Left ventricle myocardium inferior (tissue), 1 donor: ENCODE results near the gene XYLT1. TPM values are rescaled to one million over a fixed set of nuclear protein-coding genes. Genes with fewer than 3 reads are reported as not detected.

Experiments used
- DNase-seq: peaks from one replicate; pipeline ENCODE4 v3.0.0-alpha.2; 2020
- H3K27ac ChIP-seq: fragments of 200-600 bp; replicated peaks from 2 replicates; pipeline ENCODE4 v1.8.0; 2021
- H3K27me3 ChIP-seq: fragments of 200-600 bp; 2 replicates; pipeline ENCODE4 v1.8.0; 2021; ENCODE audit warnings: low read depth
- H3K36me3 ChIP-seq: fragments of 200-600 bp; 2 replicates; pipeline ENCODE4 v1.8.0; 2021
- H3K4me1 ChIP-seq: fragments of 200-600 bp; 2 replicates; pipeline ENCODE4 v1.8.0; 2021
- H3K4me3 ChIP-seq: fragments of 200-600 bp; 2 replicates; pipeline ENCODE4 v1.8.0; 2021; ENCODE audit warnings: mild to moderate bottlenecking, moderate library complexity
- H3K9me3 ChIP-seq: fragments of 200-600 bp; replicated peaks from 2 replicates; pipeline ENCODE4 v1.8.0; 2021
- CTCF ChIP-seq: fragments of 200-600 bp; IDR thresholded peaks from 2 replicates; pipeline ENCODE4 v1.8.0; 2021; ENCODE audit warnings: antibody characterized with exemption, mild to moderate bottlenecking, borderline replicate concordance
- intact Hi-C: fragments of 100-400 bp; cut with micrococcal nuclease; formaldehyde crosslinking; loops from one replicate; pipeline ENCODE4 v1.11.0; 2022
- total RNA-seq: library from RNA; stranded (reverse); fragmentation: NEBNext Ultra II Directional; extraction: Animal tissue kit (Norgen Biotek cat#: 25700); gene quantifications from one replicate; pipeline ENCODE4 v1.2.1, GENCODE V29; 2021
- donor health status: DM: no; HTN: yes; CAD: no; lungs with severe emphysema.

Gene XYLT1
- total RNA-seq, 1 donor from 2014 or later, result 1.4 TPM

DNA sequence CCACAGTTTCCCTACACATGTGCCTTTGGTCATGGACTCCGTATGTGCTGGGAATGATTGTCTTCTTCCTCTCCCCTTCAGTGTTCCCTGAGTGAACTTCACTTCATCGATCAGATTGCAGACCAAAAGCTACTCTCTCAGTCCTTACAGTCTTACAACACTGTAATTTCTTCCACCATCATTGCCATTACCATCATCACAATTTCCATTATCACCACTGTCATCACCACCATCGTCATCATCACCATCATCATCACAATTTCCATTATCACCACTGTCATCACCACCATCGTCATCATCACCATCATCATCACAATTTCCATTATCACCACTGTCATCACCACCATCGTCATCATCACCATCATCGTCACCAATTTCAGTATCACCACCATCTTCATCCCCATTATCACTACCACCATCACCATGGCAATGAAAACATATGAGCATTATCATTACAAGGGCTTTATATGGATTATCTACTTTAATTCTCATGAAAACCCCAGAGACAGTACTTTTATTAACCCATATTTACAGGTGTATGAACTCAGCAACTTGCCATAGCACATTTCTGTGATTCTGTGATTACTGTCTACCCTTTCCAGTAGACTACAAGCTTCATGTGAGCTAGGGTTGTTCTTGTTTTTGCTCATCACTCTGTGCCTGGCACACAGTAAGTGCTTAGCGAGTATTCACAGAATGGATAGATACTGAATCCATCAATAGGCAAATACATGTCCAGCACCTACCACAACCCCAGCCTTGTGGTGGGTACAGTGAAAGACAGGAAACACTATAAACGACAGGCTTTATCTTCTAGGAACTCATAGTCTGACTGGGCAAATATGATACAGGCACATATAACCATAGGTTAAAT is 327.0 kb downstream of the XYLT1 start:
- Histone ChIP-seq H3K9me3 (no peaks in the 10 kb centered on the region), H3K27ac (no peak overlapping the region), H3K4me3 (no peak overlapping the region), H3K4me1 (no peaks in the 10 kb centered on the region), H3K36me3 (no peaks in the 10 kb centered on the region), H3K27me3 (peaks cover 4% of the 10 kb centered on the region)
- intact Hi-C loops, result no loop called here
- no peak for TF ChIP-seq CTCF
- DNase-seq, result no peak

DNA sequence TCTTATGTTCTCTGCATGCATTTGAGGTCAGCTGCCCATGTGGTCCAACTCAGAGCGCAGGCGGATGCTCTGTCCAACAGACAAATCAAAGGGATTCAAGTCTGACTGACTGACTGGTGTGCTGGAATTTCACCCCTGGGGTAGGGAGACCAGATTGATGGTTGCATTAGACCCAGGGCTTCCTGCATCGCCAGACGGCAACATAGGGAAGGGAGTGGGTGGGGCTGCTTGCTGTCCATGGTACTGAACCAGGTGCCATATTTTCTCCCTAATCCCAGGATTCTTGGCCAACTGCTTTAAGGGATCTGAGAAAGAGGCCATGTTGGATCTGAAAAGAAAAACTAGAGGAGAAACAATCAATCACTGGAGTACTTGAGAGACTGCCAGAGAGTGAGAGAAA is 332.0 kb downstream of the XYLT1 start:
- Histone ChIP-seq H3K36me3 (no peaks in the 10 kb centered on the region), H3K4me3 (no peak overlapping the region), H3K27ac (no peak overlapping the region), H3K27me3 (no peaks in the 10 kb centered on the region), H3K9me3 (no peaks in the 10 kb centered on the region), H3K4me1 (no peaks in the 10 kb centered on the region)
- TF ChIP-seq CTCF, result no peak
- no peak for DNase-seq
- intact Hi-C loops, result no loop called here

GRCh38 chr16:17135439-17135838 is 335.3 kb downstream of the XYLT1 start:
- no peak for TF ChIP-seq CTCF
- Histone ChIP-seq H3K36me3 (no peaks in the 10 kb centered on the region), H3K27me3 (no peaks in the 10 kb centered on the region), H3K9me3 (no peaks in the 10 kb centered on the region), H3K4me1 (no peaks in the 10 kb centered on the region), H3K27ac (no peak overlapping the region), H3K4me3 (no peak overlapping the region)
- intact Hi-C loops, result no loop called here
- DNase-seq, result no peak

DNA sequence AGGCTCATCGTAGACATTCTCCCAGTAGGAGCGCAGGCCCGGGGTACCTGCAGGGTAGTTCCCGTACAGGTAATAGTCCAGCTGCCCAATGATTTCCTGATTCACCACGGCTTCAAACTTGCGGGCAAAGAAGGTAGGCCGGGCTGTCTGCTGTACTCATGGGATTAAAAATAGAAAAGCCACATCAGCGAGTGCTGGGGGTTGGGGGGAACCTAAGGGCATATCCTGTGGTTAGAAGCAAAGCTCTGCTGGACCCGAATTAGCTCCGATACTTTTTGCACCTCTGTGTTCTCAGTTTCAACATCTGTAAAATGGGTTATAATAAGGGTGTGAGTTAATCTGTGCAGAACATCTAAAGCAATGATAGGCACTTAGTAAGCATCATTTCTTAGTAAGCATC is 336.2 kb downstream of the XYLT1 start:
- DNase-seq, result no peak
- TF ChIP-seq CTCF, result no peak
- Histone ChIP-seq H3K27ac (no peak overlapping the region), H3K4me3 (no peak overlapping the region), H3K36me3 (no peaks in the 10 kb centered on the region), H3K27me3 (no peaks in the 10 kb centered on the region), H3K4me1 (no peaks in the 10 kb centered on the region), H3K9me3 (no peaks in the 10 kb centered on the region)
- intact Hi-C loops, result no loop called here

- H3K4me1 ChIP-seq, result no peaks in the 10 kb centered on the region
- intact Hi-C loops, result no loop called here
- no peaks in the 10 kb centered on the region for H3K9me3 ChIP-seq
- no peak for DNase-seq
- no peak overlapping the region for H3K4me3 ChIP-seq
- no peaks in the 10 kb centered on the region for H3K27me3 ChIP-seq
- no peak overlapping the region for H3K27ac ChIP-seq
- TF ChIP-seq CTCF, result no peak
- H3K36me3 ChIP-seq, result no peaks in the 10 kb centered on the region
Measured at GRCh38 chr16:17133851-17134250, 336.9 kb downstream of the XYLT1 start.
